Fibroblast of skin of right quadriceps (primary cell): ENCODE results near the gene CABLES2.

Experiments used
- DNase-seq: peaks from one replicate; pipeline ENCODE4 v3.0.0-alpha.2; 2013

CABLES2 gene

DNA sequence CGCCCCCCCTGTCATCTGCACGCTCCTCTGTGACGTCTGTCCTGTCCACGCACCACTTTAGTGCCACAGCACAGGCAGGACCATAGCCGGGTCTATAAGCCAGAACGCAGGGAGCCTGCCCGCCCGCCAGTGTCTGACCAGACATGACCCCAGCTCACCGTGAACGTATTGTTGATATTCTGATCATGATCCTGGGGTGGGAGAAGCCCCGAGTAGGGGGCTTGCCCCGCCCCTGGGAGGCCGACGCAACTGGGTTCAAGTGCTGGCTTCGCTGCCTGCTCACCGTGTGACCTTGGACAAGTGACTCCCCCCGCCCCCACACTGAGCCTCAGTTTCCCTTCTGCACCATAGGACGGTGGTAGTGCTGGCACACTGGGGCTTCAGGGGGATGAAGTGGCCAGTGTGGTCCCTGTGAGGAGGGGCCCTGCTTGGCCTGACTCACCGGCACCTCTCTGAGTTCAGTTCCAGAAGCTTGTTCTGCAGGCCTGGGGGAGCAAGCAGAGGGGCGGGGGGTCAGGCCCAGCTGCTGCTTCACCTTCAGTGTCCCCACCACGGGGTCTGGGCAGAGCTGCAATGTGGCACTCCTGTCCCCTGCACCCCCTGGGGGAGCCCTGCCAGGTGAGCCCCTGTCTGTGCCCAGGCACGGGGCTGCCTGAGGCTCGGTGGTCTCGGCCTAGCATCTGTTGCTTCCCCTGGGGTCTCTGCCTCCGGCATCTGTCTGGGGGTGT lies 11.1 kb upstream of the CABLES2 start:
- DNase-seq: no peak

DNA sequence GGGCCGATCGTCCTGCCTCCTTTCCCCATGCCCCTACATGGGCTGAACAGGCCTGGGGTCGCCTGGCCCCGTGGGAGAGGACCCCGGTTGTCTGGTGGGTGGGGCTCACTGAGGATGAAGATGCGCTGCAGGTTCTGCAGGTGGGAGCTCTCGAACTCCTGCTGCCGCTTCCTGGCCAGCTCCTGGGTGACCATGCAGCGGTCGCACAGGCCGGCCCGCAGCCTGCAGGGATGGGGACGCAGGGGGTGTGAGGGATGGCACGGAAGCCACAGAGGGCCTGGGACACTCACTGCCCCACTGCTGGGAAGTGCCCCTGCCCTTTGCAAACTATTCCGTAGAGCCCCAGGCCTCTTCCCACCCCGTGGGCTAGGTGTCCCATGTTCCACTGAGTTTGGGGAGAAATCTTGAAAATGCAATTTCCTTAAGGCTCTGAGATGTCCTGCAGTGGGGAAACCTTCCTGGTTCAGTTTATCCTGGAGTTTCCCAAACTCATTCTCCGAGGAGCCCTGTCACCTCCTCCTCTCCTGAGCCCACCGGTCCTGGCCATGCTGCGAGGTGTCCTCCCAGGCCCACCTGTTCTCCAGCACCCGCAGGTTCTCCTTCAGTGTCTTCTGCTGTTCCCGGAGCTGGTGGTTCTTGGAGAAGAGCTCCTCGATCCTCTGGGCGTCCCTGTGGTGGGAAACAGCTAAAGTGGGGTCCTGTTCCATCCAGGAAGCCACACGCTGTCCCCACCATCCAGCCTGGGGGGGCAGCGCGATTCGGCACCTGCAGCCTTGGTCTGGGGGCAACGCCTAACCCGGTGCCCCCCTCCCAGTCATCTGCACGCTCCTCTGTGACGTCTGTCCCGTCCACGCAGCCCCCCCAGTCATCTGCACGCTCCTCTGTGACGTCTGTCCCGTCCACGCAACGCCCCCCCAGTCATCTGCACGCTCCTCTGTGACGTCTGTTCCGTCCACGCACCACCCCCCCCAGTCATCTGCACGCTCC lies 9.9 kb upstream of the CABLES2 start:
- no peak for DNase-seq

DNA sequence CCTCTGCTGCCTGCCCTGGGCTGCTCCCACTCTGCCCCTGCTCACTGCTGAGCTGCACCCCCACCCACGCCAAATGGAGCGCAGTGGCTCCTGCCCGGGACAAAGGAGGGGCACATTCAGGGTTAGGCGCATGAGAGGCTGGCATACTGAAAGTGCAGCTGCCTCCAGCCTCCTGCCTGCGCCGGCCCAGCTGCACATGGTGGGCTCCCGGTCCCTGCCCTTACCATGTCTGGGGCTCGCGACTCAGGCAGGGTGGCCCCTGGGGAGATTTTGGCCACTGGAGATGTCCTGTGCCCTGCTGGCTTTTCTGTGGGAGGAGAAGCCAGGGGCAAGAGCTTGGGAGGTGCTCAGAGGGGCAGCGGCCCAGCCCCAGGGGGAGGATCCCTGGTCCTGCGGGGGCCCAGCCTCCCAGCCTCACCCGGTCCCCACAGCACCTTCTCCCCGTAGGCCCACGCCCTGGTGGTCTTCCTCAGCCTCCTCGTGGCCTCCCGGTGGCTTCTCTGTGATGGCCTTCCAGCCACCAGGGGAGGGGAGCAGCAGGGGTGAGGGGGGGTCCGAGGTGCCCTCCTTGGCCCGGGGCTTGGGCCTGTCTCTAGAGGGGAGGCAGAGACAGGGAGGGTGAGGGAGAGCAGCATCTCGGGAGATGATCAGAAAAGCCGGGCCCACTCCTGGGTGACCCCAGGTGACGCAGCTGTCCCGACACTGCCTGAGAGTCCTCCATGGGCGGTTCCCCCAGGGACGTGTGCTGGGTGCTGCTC lies 8.4 kb upstream of the CABLES2 start:
- DNase-seq: no peak

DNA sequence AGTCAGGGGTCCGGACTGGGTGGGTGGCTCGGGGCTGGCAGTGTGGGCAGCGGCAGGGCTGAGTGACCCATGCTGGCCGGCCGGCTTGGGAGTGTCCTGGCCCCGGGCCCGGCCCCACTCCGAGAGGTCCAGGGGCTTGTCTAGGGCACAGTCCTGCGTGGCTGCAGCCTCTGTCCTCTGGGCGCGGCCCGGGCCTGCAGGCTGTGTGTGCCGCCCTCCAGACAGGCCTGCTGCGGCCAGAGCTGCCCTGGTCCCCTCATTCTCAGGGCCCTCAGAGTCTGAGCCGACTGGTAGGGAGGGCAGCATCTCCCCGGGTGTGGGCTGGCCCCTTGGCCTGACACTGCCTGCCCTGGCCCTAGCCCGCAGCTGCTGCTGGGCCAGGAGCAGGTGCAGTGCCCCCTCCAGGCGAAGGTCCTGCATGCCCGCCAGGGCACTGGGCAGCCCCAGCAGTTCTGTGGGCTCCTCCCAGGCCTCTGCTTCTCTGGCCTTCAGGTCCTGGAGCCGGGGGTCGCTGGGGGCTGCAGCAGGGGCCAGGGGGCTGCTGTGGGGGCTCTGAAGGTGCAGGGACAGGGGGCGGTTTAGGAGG lies 6.9 kb upstream of the CABLES2 start:
- DNase-seq: no peak

DNA sequence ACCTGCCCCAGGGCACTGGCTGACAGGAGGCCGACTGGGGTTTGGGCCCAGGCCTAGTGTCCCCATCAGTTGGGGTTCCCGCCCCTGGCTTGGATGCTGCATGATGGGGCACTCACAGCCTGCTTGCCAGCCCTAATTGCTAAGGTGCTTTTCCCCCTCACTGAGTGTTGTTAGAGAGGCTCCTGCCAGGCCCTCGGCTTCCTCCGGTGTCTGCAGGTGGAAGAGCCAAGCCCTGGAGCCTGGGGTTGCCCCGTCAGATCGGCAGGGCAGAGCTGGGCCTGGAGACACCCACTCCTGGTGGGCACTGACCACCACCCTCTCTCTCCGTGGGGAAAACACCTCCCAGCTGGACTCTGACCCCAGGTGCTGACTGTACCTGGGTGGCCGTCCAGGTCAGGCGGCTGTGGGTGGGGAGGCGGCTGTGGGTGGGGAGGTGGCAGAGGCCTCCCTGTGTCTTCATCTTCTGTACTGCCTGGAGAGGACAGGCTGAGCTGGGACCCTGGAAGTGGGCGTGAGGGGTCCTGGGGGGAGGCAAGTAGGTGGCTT lies 6.0 kb upstream of the CABLES2 start:
- no peak for DNase-seq

DNA sequence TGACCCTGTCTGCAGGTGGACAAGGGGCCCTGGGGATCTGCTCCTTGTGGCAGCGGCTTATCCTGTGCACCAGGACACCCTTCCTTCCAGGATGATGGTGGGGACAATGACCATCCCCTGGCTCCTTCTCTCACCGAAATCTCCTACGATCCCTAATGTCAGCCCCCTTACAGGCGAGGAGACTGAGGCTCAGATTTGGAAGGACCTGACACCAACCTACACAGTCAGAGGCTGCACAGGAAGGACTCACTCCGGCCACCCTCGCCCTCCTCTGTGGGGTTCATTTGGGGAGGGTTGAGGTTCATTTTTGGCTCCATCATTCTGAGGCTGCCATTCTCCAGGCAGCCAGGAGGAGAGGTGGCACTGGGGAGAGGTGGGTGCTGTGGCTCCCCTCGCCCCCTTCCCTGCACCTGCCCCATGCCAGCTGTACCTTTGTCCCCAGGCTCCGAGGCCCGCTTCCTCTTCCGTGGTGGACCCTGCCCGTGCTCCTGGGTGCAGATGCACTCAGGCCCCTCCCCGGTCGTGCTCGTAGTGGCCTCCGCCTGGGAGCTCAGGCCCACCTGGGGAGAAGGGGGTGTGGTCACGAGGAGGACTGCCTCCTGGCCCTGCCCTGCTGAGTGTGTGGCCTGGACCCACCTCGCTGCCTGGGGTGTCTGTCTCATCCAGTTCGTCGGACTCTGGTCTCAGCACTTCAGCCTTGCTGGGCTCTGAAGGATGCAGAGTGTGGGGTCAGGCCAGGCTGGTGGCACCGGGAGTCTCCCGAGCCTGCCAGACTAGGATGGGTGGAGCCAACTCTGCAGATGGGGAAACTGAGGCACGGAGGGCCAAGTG lies 5.3 kb upstream of the CABLES2 start:
- DNase-seq: no peak

DNA sequence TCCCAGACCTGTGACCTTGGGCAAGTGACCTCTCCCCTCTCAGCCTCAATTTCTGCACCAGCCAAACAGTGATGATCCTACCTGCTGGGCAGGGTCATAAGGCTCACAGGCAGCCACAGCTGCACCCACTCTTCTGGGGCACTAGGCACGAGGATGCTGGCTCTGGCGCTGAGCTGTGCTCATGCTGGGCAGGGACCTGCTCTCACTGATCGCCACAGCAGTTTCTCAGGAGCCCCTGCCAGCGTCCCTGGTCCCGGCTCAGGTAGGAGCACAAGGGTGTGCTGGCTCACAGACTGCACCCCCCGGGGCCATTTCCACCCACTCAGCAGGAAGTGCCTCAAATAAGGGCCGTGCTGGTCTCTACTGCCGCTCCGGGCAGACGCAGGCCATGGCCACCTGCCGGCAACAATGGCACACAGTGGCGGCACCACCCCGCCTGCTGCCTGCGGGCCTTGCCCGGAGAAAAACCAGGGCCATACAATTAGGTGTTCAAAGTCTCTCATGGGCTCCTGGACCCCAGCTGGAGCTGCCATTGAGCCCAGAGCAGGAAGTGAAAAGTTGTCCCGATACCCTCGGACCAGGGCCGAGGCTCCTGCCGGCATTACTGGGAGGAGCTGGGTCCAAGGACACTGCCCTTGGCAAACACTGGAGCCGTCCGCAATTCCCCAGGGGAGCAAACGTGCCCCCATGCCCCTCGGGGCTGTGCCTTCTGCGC lies 4.6 kb upstream of the CABLES2 start:
- no peak for DNase-seq

DNA sequence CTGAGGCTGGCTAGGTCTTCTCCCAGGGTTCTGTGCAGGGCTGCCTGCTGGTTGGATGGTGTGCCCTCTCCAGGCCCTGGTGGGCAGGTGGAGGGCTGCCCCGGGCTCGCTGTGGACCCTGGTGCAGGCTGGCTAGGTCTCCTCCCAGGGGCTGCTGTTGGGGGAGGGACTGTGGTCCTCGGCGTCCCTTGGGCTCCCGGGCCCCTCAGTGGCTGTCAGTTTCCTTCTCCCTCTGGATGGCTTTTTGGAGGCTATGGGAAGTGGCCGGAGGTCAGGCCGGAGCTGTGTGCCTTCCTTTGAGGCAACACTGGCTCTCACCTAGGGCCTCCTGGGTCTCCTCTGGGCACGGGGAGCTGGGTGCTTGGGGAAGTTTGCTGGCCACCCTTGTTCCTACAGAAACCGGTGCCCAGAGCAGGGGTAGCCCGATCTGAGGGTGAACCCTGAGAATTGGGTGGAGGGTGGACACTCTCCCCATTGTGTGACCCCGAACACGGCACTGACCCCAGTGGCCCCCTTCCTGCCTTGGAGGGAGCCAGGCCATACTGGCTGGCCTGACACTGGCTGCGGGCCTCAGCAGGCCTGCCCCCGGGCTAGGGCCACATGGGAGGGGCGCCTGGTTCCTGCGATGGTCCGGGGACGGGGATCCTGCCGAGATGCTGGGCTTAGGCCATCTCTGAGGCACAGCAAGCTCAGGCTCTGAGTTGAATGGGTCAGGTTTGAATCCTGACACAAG lies 3.8 kb upstream of the CABLES2 start:
- no peak for DNase-seq

DNA sequence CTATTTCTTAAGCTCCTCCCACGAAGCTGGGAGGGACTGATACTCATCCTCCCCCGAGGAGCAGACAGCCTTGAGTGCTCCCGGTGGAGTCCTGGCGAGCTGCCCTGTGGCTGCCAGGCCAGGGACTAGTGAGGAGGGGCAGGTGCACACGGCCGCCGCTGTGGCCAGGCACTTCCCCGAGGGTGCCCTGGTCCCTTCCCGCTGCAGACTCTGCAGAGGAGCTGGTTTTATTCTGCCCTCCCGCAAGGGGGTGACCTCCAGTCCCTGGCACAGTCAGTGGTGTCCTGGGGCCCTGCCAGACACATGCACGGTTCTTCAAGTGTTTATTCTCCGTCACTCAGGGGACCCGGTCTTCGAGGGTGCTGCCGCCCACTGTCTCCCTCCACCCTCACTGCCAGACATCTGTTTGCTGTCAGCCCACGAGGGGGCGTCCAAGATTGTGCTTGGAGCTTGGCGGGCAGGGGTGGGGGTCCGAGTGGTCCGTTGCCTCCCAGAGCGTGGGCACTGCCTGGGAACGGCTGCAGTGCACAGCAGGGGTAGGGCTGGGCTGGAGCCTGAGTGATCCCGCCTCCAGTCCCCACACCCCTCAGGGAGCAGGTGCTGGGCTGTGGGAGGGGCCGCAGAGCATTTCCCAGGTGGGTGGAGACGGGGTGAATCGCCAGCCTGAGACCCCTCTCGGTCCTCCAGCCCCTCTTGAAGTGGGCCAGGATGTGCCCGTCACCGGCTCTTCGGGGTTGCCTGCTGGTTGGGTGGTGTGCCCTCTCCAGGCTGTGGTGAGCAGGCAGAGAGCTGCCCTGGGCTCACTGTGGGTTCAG lies 3.1 kb upstream of the CABLES2 start:
- DNase-seq: no peak

DNA sequence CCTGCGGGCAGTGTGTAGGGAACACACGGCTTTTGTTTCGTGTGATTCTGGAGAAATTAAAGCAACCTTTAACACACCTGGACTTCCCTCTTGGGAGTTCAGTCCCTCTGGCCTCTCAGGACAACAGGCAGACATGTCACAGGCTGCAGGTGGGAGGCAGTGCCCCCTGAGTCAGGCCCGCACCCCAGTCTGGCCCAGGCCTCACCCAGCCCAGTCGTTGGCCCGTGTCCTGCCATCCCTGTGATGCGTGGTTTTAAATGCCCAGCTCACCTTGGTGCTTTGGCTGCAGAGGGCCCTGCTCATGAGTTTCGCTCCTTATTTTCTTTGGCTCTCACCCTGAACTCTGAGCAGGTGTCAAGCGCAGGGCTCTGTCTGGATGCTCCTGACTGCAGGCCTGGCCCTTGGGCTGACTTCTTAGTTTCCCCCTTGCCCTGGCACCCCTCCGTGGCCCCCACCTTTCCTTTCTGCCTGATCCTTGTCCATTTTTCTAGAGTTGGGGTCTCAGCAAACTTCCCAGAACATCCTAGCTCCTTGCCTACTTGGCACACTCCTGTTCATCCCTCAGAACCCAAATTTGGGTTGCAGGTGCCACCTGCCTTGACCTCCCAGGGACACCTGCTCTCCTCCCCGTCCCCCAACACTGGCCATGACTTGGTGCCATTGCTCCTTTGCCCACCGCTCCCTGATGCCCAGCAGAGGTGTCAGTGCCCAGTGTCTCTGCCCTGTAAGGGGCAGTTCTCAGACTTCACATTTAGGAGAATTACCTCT lies 2.2 kb upstream of the CABLES2 start:
- DNase-seq: no peak

DNA sequence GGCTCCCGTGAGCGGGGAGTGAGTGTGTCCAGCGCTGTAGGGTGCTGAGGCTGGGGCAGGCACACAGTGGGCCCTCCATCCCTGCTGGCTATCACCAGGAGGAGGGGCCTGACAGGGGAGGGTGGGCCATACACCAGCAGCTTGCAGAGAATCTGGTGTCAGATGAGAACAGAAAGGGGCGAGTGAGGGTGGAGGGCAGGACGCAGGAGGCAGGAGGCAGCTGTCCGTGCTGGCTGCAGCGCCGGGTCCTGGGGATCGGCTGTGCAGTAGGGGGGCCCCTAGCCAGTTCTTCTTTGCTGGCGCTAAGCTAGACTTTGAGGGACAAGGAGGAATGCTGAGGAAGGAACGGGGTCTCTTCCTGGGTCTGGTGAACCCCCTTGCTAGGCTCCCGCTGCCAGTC lies 1.6 kb upstream of the CABLES2 start:
- no peak for DNase-seq

DNA sequence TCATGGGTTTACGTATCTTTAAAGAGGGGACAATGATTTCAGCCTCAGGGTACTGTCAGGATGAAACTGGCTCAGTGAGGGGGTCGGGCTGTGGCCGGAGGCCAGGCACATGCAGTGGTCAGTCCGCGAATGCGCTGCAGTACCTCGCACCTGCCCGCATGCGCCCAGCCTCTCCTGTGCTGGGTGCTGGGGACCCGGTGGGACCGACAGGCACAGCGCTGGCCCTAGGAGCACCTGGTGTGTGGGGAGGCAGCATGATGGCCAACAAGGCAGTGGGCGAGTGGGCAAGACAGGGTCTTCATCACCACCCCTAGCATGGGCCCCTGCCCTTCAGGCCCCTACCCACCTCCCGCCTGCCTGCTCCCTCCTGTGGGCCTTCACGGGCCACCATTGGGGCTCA lies 970 bp upstream of the CABLES2 start:
- no peak for DNase-seq

DNA sequence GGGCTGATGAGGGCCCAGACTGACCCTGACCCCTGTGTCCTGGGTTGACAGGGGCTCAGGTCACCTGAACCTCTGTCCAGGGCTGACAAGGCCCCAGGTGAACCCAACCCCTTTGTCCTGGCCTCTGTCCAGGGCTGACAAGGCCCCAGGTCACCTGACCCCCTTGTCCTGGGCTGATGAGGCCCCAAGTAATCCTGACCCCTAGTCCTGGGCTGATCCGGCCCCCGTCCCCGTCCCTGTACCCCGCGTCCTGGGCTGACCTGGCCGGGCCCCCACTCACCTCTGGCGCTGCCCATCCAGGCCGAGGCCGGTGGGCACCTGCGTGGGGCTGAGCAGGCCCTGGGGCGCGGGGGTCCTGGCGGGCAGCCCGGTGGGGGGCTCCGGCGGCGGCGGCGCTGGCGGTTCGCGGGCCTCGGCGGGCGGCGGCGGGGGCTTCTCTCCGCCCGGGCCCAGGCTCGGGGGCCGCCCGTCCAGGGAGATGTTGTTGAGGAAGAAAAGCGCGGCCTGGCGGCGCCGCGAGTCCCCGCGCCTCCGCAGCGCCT lies 379 bp downstream of the CABLES2 start:
- DNase-seq: no peak

DNA sequence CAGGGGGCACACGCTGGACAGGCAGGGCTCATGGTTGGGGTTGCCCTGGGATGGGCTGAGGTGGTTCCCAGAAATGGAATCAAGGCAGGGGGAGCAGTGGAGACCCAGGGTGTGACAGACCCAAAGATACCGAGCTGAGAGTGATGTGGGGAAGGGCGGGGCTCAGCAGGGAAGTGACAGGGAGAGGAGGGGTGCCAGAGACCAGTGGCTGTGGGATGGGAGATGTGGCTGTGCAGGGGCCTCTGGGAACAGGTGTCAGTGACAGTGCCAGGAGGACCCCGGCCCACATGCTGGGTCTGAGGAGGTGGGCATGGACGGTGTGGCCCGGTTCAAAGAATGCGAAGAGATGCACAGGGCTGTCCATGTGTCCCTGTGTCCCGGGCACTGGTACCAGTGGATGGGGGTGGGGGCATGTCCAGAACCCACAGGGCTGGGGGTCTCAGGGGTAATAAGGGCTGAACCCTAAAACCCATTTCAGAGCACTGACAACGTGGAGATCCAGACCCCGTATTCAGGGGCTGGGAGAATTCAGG lies 1.0 kb downstream of the CABLES2 start:
- no peak for DNase-seq

DNA sequence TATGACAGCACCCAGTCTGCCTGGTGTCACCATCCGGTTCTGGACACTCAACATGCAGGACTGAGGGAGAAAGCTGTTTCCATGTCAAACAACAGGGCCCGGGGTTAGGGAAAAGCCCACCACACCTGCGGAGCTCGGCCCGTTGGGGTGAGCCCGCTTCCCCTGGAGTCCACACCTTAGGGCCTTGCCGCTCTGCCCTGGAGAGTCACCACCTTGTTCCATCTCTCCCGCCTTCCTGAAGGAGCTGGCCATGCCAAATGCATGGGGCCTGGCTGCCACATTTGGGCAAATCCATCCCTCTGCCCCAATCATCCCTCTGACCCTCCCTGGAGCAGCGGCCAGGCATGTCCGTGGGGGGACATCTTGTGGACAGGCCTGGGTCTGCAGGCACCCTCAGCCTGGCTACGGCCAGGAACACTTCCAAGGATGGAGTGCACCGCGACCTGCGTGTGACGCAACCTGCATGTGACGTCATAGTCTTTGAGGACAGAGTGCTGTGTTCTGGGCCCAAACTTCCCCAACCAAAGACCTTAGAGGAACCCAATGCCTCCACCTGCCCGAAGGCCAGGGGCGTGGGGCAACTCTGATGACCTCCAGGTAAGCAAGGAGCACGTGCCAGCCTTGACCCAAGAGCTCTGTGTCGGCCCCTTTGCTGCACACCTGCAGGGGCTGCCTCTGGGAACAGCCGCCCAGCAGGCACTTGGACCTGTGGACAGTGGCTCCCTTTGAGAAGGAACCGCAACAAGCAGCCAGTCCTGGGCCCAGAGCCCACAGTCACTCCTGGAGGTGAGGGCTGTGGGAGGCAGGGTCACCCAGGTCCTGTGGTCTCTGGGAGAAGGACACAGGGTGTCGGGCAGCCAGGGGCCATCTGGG lies 1.7 kb downstream of the CABLES2 start:
- peak; percentile 23 for DNase-seq

DNA sequence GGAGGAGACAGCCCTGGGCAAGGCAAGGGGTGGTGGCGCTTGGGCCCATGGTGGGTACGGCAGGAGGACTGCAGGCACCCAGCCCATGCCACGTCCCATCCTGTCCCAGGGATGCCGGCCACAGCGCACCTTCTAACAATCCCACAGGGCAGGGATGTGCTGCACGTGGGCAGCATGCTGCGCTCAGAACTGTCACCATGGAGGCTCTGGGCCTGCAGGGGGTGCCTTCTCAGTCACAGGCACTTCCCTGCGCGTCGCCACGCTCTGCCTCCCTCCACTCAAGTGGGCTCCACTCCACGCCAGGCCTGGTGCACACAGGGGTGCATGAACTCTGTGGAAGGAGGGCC lies 2.4 kb downstream of the CABLES2 start:
- no peak for DNase-seq

DNA sequence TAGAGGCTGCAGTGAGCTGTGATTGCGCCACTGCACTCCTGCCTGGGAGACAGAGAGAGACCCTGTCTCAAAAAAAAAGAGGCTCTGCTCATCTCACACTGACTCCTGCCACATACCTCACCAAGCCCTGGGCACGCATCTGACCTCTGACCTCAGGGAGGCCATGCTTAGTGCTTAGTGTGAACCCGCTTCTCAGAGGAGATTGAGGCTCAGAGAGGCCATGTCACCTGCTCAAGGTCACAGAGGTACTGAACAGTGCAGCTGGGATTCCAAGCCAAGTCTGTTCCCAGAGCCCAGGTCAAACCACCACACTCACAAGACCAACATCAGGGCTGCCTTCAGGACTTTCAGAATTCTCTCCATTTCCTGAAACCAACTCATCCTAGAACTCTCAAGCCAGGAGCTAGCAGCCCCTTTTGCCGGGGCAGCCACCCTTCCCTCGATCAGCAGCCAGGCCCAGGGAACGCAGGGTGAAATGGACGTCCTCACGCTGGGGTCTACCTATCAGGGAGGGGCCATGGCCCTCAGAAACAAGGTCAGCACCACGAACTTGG lies 2.9 kb downstream of the CABLES2 start:
- DNase-seq: no peak
